Caco-2 (cell line): ENCODE results near the gene AJAP1. TPM values are rescaled to one million over a fixed set of nuclear protein-coding genes. Genes with fewer than 3 reads are reported as not detected.

Experiments used
- BruUV-seq: library from RNA; stranded (reverse); fragments of 400-500 nt; replicated peaks from 2 replicates; lab custom pipeline; 2021; lab: Mats Ljungman, UMichigan
- CTCF ChIA-PET: fragments of 300-600 bp; sonication (Branson Sonifier 250); formaldehyde crosslinking; loops from one replicate; lab custom pipeline; 2022; ENCODE audit warnings: antibody characterized with exemption; lab: Charles Lee
- POLR2A ChIA-PET: fragments of 300-600 bp; sonication (Branson Sonifier 250); formaldehyde crosslinking; loops from one replicate; lab custom pipeline; 2022; ENCODE audit warnings: antibody characterized with exemption; lab: Charles Lee
- DNase-seq, 2 experiments: peaks; one replicate each; pipeline versions ENCODE4 v3.0.0 to v3.0.0-alpha.2; 2020 to 2022
- H3K27me3 ChIP-seq: replicated peaks from 2 replicates; pipeline ENCODE4 v1.6.0; 2011; ENCODE audit warnings: low read length; ENCODE audit not compliant: control insufficient read depth, insufficient read depth
- H3K36me3 ChIP-seq: 2 replicates; pipeline ENCODE4 v1.5.1; 2011; ENCODE audit warnings: low read length; ENCODE audit not compliant: control insufficient read depth, insufficient read depth
- H3K4me1 ChIP-seq: fragments of 250-450 bp; sonication (Bioruptor Pico); 2 replicates; pipeline ENCODE4 v1.5.1; 2020; ENCODE audit warnings: mild to moderate bottlenecking
- H3K4me3 ChIP-seq: 2 replicates; pipeline ENCODE4 v1.5.1; 2011; ENCODE audit warnings: low read depth, mild to moderate bottlenecking, control low read depth, low read length
- H3K9me3 ChIP-seq: fragments of 250-450 bp; sonication (Bioruptor Pico); 2 replicates; pipeline ENCODE4 v1.5.1; 2020; ENCODE audit warnings: mild to moderate bottlenecking, moderate library complexity
- H3K27ac Mint-ChIP-seq: one replicate; pipeline ENCODE4 v1.8.0; 2022; ENCODE audit warnings: mixed read lengths; ENCODE audit not compliant: unreplicated experiment
- H3K27me3 Mint-ChIP-seq: one replicate; pipeline ENCODE4 v1.8.0; 2022; ENCODE audit warnings: mixed read lengths; ENCODE audit not compliant: insufficient read depth, unreplicated experiment
- H3K36me3 Mint-ChIP-seq: one replicate; pipeline ENCODE4 v1.8.0; 2022; ENCODE audit warnings: mild to moderate bottlenecking, mixed read lengths; ENCODE audit not compliant: insufficient read depth, unreplicated experiment
- H3K4me1 Mint-ChIP-seq: one replicate; pipeline ENCODE4 v1.8.0; 2022; ENCODE audit warnings: low read depth, mixed read lengths; ENCODE audit not compliant: unreplicated experiment
- H3K4me3 Mint-ChIP-seq: one replicate; pipeline ENCODE4 v1.8.0; 2022; ENCODE audit warnings: mild to moderate bottlenecking, moderate library complexity, mixed read lengths; ENCODE audit not compliant: unreplicated experiment
- H3K9me3 Mint-ChIP-seq: one replicate; pipeline ENCODE4 v1.8.0; 2022; ENCODE audit warnings: mixed read lengths; ENCODE audit not compliant: unreplicated experiment
- intact Hi-C: fragments of 100-400 bp; cut with micrococcal nuclease; formaldehyde crosslinking; loops from one replicate; pipeline ENCODE4 v1.10.0; 2022; ENCODE audit not compliant: unreplicated experiment
- total RNA-seq: library from RNA; stranded (reverse); gene quantifications from 2 replicates; pipeline ENCODE4 v1.2.3, GENCODE V29; 2022
- TF ChIP-seq, protein P1 (sequence below), 2 experiments: fragments of 200-600 bp in 1 of 2; IDR thresholded peaks; 1 replicate in 1 of 2; 2 replicates in 1 of 2; pipeline versions ENCODE4 v1.5.1 to v1.8.0; 2011 to 2022; ENCODE audit warnings: antibody characterized with exemption in 1 of 2, control low read depth in 1 of 2, inconsistent platforms in 1 of 2, low read depth in 1 of 2, low read length in 1 of 2, mild to moderate bottlenecking in 1 of 2, moderate library complexity in 1 of 2; ENCODE audit not compliant: insufficient read depth in 1 of 2, severe bottlenecking in 1 of 2, unreplicated experiment in 1 of 2

The AJAP1 gene
- total RNA-seq, 1 experiment from 2014 or later, result not detected

DNA sequence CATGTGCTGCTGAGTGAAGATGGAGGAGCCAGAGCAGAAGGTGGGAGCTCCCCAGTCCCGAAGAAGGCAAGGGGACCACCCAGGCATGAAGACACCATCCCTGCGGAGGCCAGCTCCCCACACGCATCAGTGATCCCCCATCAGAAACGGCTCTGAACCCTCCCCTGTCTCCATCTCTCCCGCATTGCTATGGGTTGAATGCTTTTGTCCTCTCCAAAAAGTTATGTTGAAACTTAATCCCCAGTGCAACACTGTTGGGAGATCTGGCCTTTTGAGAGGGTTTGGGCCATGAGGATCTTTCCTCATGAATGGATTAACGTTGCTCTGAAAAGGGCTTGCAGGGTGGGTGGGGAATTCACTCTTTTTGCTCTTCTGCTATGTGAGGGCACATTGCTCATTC is 147.6 kb downstream of the AJAP1 start:
- intact Hi-C loops, result no loop called here
- Mint-ChIP-seq H3K27ac (no peak overlapping the region), H3K9me3 (peaks cover 6% of the 10 kb centered on the region), H3K27me3 (peaks cover 3% of the 10 kb centered on the region), H3K4me1 (no peaks in the 10 kb centered on the region), H3K36me3 (no peaks in the 10 kb centered on the region), H3K4me3 (no peak overlapping the region)
- TF ChIP-seq, protein P1, sequence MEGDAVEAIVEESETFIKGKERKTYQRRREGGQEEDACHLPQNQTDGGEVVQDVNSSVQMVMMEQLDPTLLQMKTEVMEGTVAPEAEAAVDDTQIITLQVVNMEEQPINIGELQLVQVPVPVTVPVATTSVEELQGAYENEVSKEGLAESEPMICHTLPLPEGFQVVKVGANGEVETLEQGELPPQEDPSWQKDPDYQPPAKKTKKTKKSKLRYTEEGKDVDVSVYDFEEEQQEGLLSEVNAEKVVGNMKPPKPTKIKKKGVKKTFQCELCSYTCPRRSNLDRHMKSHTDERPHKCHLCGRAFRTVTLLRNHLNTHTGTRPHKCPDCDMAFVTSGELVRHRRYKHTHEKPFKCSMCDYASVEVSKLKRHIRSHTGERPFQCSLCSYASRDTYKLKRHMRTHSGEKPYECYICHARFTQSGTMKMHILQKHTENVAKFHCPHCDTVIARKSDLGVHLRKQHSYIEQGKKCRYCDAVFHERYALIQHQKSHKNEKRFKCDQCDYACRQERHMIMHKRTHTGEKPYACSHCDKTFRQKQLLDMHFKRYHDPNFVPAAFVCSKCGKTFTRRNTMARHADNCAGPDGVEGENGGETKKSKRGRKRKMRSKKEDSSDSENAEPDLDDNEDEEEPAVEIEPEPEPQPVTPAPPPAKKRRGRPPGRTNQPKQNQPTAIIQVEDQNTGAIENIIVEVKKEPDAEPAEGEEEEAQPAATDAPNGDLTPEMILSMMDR (IDR thresholded peaks at IDR 0.05; ENCODE audit: insufficient read depth in 1 of 2, low read depth in 1 of 2, low read length in 1 of 2, severe bottlenecking in 1 of 2, unreplicated experiment in 1 of 2), result no peak
- Histone ChIP-seq H3K27me3 (no peaks in the 10 kb centered on the region), H3K9me3 (no peaks in the 10 kb centered on the region), H3K4me3 (no peak overlapping the region), H3K4me1 (no peaks in the 10 kb centered on the region), H3K36me3 (no peaks in the 10 kb centered on the region)
- DNase-seq, result no peak
- CTCF ChIA-PET, result no interaction called here
- POLR2A ChIA-PET, result no interaction called here
- no TSS peak for BruUV-seq

GRCh38 chr1:4803335-4803734 is 148.9 kb downstream of the AJAP1 start:
- Histone ChIP-seq H3K4me1 (no peaks in the 10 kb centered on the region), H3K9me3 (no peaks in the 10 kb centered on the region), H3K36me3 (no peaks in the 10 kb centered on the region), H3K4me3 (no peak overlapping the region), H3K27me3 (no peaks in the 10 kb centered on the region)
- ChIA-PET POLR2A (no interaction called here), CTCF (no interaction called here)
- TF ChIP-seq, protein P1 (IDR thresholded peaks at IDR 0.05; ENCODE audit: insufficient read depth in 1 of 2, low read depth in 1 of 2, low read length in 1 of 2, severe bottlenecking in 1 of 2, unreplicated experiment in 1 of 2), result no peak
- no peaks in the 10 kb centered on the region for H3K36me3 Mint-ChIP-seq
- DNase-seq, result no peak
- H3K27me3 Mint-ChIP-seq, result peaks cover 3% of the 10 kb centered on the region
- no peaks in the 10 kb centered on the region for H3K4me1 Mint-ChIP-seq
- BruUV-seq, result no TSS peak
- intact Hi-C loops, result no loop called here
- peaks cover 6% of the 10 kb centered on the region for H3K9me3 Mint-ChIP-seq
- H3K27ac Mint-ChIP-seq, result no peak overlapping the region
- no peak overlapping the region for H3K4me3 Mint-ChIP-seq

- no peak overlapping the region for H3K4me3 ChIP-seq
- ChIA-PET POLR2A (no interaction called here), CTCF (no interaction called here)
- no peaks in the 10 kb centered on the region for H3K9me3 ChIP-seq
- Mint-ChIP-seq H3K36me3 (no peaks in the 10 kb centered on the region), H3K9me3 (peaks cover 6% of the 10 kb centered on the region), H3K27ac (no peak overlapping the region), H3K4me3 (no peak overlapping the region), H3K27me3 (peaks cover 3% of the 10 kb centered on the region), H3K4me1 (no peaks in the 10 kb centered on the region)
- BruUV-seq, result no TSS peak
- DNase-seq, result no peak
- H3K36me3 ChIP-seq, result no peaks in the 10 kb centered on the region
- H3K4me1 ChIP-seq, result no peaks in the 10 kb centered on the region
- H3K27me3 ChIP-seq, result no peaks in the 10 kb centered on the region
- TF ChIP-seq, protein P1 (IDR thresholded peaks at IDR 0.05; ENCODE audit: insufficient read depth in 1 of 2, low read depth in 1 of 2, low read length in 1 of 2, severe bottlenecking in 1 of 2, unreplicated experiment in 1 of 2), result no peak
- intact Hi-C loops, result no loop called here
Measured at GRCh38 chr1:4805987-4806386, 151.6 kb downstream of the AJAP1 start.
